IPS-18c (cell line): ENCODE data around the gene UPK2.
A peak's percentile ranks its signal among the peaks of the same experiment; 100 is the strongest.

ENCODE experiments used
- H3K4me3 ChIP-seq: 2 replicates; pipeline ENCODE4 v1.7.0; 2013; ENCODE audit warnings: low read depth, mild to moderate bottlenecking, low read length, moderate library complexity; ENCODE audit not compliant: insufficient read depth
- H3K9me3 ChIP-seq: one replicate; pipeline ENCODE4 v1.6.1; 2013; ENCODE audit warnings: mild to moderate bottlenecking, low read length, moderate library complexity; ENCODE audit not compliant: control insufficient read depth, insufficient read depth

The UPK2 gene

DNA sequence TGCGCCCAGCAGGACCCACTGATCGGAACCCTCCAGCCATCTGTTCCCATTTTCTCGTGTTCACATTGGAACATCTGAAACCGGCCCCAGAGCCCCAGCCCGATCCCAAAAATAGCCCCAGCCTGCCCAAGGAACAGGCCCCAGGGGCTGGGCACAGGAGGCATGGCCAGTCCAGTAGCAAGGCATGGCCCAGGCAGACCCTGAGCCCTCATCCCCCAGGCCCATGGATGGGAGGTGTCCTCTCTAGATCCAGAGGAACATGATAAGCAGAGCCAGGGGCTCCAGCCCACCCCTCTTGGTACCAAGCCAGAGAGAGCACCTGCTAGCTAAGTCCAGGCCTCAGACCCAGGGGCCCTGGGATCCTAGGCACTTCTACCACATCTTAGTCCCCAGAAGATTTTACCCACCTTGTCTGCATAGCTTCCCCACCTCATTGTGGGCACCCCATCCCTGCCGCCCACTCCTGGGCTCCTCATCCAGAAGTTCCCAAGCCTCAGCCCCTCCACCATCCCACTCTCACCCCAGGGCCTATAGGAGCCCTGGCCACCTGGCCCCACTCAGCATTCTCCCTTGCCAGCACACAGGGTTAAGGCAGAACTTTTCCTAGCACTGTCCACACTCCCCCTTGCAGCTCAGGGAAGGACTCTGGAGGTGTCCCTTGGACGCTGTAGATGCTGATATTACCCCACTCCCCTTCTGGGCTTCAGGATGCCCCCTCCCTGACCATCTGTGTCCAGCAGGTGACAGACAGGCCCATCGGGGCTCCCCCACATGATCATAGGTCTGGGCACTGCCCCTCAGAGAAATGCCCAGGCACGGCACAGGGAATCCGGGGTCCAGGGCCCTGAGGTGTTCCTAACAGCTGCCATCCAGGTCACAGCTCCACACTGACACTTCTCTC, 39.9 kb upstream of the UPK2 start:
- no peaks in the 10 kb centered on the region for H3K9me3 ChIP-seq
- H3K4me3 ChIP-seq = peak overlapping the region; percentile 28; the same call in 1 of the 2 replicates

GRCh38 chr11:118916842-118917388, 39.2 kb upstream of the UPK2 start:
- Histone ChIP-seq H3K9me3 (no peaks in the 10 kb centered on the region), H3K4me3 (peak overlapping the region; percentile 28; the same call in 1 of the 2 replicates)

GRCh38 chr11:118917481-118918127, 38.5 kb upstream of the UPK2 start:
- Histone ChIP-seq H3K4me3 (peak overlapping the region; percentile 42), H3K9me3 (no peaks in the 10 kb centered on the region)

DNA sequence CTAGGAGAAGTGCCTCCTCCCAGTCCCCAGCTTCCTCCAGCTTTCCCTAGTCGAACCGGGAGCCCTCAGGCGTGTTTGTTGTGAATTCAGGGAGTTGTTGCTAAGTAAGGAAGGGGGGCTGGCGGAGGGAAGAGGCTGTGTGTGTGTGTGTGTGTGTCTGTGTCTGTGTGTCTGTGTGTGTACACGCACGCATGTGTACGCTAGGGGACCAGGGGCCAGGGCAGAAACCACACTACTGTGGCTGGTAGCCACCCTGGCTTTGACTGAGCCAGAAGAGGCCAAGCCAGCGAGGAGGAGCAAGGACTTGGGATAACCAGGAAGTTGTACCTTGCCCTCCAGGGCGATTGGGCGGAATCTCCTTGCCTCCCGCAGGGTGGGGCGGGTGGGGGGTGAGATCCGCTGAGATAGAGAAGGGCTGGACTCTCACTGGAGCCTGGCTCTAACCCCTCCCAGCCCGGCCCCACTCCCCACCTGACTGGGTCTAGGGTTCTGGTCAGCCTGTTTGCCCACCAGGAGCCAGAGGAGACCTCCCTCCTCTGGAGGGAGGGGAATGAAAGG, 37.9 kb upstream of the UPK2 start:
- Histone ChIP-seq H3K9me3 (no peaks in the 10 kb centered on the region), H3K4me3 (peak overlapping the region; percentile 42; the same call in 1 of the 2 replicates)

- H3K4me3 ChIP-seq = peak overlapping the region; percentile 42
- no peaks in the 10 kb centered on the region for H3K9me3 ChIP-seq
These were observed 37.3 kb upstream of the UPK2 start for GRCh38 chr11:118918686-118919280.

DNA sequence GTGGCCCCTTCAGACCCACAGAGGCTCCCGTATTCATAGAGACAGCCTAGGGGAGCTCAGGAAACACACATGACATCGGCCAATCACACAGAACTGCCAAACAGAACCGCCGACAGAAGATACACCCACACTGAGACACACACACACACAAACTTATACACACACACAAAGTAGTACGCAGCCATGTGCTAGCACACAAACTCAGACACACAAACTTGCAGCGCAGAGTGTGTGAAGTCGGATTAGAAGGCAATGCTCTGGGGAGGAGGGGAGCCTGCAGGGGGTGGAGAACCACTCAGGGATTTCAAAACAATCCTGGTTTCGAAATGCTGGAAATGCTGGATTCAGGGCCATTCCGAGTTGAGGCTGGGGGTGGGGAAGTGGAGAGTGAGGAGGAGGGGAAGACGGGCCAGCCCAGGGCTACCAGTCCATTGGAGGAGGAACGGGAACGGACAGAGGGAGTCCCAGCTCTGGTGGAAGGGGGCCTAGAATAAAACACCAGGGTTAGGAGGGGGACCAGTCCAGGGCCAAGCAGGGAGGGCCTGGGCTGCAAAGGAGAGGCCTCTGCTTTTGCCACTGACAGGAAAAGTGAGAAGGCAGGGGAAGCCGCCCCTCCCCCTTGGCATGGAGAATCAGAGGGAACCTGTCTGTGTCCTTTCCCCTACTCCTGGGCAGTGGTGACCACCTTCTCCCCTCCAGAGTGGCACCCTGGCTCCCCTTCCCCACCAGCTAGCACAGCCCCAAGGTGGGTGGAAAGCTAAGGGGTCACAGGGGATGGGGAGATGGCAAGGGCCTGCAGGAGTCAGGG, 34.8 kb upstream of the UPK2 start:
- Histone ChIP-seq H3K9me3 (no peaks in the 10 kb centered on the region), H3K4me3 (peak overlapping the region; percentile 43)

DNA sequence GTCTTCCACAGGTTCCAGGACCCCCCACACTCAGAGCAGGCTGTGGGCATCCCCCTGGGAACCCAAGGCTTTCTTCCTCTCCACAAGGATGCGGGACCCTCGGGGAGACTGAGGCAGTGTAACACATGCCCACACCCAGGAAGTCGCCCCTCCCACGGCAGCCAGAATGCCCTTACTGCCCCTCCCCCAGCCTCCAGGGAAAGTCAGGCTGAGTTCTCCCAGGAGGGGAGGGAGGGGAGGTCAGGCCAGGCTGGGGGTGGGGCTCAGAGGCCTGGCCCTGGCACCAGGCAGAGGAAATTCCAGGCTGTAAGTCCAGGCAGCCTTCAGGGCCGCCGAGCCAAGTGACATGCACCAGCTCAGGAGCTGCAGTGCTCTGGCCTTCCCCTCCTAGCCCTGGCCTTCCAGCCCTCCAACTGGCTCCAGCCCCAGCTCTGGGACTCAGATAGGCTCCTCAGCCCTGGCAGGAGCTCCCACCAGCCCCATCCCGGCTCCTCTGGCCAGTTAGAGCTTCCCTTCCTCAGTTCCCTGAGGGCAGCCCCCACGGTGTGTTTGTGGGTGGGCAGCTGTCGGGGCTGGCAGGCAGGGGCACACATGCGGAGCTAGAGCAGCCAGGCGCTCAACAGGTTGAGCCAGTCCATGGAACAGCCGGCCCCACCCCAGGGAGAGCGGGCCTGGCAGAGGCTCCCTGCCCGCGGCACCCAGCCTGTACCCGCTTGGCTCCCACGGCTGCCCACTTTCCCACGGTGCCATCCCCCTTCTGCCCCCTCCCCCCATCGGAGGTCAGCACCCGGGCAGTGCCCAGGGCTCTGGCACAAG, 34.0 kb upstream of the UPK2 start:
- Histone ChIP-seq H3K4me3 (peak overlapping the region; percentile 41), H3K9me3 (no peaks in the 10 kb centered on the region)

DNA sequence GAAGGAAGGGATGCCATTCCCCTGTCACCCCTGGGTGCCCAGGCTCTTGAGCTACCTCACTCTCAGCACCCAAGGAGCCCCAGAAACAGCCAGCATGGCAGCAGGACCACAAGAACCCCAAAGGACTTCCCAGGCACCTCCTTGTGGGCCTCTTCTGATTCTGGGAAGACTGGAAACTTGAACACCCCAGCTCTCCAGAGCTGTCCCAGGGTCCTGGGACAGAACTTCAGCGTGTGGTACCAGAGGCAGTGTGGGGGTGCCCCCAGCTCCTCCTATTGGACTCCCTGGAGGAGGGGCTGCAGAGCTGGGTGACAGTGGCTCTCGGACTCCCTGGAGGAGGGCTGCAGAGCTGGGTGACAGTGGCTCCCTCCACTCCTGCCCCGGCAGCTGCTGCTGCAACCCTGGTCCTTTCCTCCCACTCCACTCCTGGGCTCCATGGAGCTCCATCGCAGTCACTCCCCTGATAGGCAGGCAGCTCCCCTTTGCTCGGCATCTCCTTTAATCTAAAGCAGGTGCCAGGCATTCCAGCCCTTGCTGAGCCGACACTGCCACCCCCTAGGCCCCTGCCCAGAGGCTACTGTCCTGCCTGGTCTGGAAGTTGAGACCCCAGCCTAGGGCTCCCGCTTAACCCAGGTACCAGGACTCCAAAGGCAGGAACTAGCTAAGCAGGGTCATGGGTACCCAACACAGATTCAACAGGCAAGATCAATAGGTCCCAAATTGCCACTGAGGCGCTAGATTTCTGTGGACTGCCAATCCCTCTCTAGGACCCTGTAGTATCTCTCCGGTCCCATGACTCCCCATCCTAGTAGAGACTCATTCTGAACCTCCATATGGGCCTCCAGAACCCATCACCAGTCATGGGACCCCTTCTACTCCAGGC, 33.1 kb upstream of the UPK2 start:
- Histone ChIP-seq H3K9me3 (no peaks in the 10 kb centered on the region), H3K4me3 (peak overlapping the region; percentile 89)

DNA sequence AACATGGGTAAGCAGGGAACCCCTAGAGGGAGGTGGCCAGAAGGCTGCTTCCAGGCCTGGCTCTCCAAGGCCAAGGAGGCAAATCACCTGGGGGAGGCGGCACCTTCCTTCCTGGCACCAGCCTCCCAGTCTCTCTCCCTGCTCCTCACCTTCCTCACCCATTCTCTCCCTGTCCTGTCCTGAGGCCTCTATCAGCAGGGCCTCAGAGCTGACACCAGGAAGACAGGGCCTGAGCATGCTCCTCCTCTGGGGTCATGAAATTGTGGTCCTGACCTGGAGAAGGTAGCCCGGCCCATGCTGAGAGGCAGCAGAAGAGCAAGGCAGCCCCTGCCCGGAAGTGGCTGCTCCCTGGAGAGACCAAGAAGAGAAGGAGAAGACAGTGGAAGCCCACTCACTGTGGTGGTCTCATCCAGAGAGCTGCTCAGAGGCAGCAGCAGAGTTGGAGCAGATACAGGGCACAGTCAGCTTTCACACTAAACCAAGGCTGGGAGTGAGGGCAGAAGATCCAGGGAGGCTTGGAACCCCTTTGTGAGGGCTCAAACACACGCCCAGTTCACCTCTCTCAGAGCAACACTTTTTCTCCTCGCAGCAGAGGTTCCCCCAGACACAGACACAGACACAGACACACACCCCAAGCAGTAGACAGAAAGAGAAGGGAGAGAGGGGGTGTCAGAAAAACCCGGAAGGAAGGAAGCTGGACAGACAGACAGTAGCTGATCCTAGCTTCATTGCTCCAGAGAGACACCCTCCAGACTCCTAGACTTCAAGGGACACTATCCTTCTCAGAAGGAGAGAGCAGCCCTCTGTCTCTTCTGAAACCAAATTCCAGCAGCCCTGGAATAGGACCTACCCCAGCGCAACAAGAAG, 32.1 kb upstream of the UPK2 start:
- Histone ChIP-seq H3K9me3 (no peaks in the 10 kb centered on the region), H3K4me3 (peak overlapping the region; percentile 89)

GRCh38 chr11:118924591-118925585, 31.2 kb upstream of the UPK2 start:
- H3K9me3 ChIP-seq = no peaks in the 10 kb centered on the region
- H3K4me3 ChIP-seq = peak overlapping the region; percentile 89

DNA sequence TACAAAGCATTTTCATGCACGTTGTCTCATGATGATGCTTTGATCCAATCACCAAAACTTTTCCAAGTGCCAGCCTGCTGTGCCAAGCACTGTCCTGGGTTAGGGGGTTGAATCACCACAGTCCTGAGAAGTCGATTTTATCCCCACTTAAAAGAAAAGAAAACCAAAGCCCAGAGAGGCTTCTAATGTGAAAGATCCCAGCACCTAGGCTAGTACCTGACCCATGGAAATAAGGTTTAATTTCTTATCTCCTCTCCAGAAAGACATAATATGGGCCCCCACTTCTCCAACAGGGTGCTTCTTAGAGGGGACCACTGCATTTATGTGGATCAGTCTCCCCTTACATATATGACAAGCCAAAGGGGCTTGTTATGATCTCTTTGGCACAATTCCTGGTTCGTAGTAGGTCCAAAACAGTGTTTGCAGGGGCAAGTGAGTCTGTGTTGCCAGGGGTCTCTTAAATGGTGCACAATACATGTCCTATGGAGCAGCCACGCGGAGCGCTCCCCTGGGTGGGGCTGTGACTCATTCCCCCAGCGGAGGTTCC, 28.5 kb upstream of the UPK2 start:
- no peak overlapping the region; the same call in 1 of the 2 replicates for H3K4me3 ChIP-seq
- no peaks in the 10 kb centered on the region for H3K9me3 ChIP-seq

DNA sequence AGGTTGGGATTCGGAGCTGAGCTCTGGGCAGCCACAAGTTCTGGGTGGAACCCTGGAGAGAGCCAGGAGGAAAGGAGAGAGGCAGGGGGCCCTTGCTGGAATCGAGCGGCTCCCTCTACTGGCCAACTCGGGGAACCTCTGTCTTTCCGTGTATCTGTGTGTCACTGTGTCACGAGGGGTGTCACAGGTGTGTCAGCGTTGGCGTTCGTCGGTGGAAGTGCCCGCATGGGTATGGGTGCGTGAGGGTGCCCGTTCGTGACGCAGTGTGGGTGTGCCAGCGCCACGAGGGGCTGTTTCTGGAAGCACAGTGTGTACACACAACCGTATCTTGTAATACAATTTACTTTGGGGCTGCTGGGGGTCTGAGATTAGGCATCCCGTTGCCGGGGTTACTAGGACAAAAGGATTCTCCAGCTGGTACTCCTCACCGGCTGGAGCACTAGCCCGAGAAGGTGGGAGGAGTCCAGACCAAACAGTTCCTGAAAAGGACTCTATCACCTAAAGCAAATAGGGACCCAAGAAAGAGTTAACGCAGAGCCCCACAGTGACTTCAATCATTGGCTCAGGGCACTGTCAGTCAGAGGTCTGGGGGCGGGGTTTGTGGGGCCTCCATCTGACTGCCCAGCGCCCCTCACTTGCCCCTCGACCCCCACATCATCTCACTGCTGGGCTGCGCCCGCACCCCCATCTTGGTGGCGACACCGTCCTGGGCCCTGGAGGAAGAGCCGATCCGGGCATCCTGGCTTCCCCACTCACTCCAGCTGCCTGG, 27.8 kb upstream of the UPK2 start:
- peak overlapping the region; percentile 91 for H3K4me3 ChIP-seq

More for the DNA sequence above, 27.8 kb upstream of the UPK2 start:
- no peaks in the 10 kb centered on the region for H3K9me3 ChIP-seq
